ENCODE data around the gene ALDH9A1.

ALDH9A1 gene

DNA sequence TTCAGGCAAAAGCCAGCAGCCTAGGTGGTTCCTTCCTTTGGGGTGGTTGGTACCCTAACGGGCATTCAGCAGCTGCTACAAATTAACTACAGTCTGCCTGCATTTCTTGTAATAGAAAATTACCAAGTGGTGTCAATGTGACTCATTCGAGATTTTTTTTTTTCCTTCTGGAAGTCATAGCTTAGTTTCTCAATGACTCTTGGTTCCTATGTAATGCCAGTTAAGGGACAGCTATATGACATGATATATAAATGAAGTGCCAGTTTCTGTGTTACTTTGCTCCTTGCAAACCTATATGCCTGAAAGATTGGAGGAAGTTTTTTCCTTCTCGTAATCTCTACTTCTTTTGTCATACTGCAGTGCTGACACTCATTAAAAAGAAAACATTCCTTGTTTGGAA lies 64.7 kb downstream of the ALDH9A1 start:
- TF ChIP-seq, protein P1, sequence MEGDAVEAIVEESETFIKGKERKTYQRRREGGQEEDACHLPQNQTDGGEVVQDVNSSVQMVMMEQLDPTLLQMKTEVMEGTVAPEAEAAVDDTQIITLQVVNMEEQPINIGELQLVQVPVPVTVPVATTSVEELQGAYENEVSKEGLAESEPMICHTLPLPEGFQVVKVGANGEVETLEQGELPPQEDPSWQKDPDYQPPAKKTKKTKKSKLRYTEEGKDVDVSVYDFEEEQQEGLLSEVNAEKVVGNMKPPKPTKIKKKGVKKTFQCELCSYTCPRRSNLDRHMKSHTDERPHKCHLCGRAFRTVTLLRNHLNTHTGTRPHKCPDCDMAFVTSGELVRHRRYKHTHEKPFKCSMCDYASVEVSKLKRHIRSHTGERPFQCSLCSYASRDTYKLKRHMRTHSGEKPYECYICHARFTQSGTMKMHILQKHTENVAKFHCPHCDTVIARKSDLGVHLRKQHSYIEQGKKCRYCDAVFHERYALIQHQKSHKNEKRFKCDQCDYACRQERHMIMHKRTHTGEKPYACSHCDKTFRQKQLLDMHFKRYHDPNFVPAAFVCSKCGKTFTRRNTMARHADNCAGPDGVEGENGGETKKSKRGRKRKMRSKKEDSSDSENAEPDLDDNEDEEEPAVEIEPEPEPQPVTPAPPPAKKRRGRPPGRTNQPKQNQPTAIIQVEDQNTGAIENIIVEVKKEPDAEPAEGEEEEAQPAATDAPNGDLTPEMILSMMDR (IDR thresholded peaks at IDR 0.05; ENCODE audit: low read depth, low read length), result no peak
- no peak for DNase-seq (ENCODE audit: extremely low read depth, low read depth)

DNA sequence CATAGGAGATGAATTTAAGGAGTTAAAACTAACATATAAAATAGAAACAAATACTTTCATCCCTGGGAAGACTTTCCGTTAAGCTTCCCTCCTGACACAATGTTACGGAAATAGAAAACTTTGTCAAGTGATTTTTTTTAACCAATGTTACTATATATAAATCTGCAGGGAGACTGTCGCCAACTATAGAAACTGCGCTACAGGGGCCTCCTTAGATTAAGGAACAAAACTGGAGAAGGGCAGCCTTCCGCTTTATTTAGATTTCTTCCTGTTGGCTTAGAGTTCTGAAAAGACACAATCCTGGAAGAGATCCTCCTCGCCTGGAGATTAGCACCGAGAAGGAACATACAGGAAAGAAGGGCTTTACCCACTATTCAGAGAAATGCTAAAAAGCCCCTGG lies 65.9 kb downstream of the ALDH9A1 start:
- DNase-seq (ENCODE audit: extremely low read depth, low read depth), result no peak
- TF ChIP-seq, protein P1 (IDR thresholded peaks at IDR 0.05; ENCODE audit: low read depth, low read length), result no peak

DNA sequence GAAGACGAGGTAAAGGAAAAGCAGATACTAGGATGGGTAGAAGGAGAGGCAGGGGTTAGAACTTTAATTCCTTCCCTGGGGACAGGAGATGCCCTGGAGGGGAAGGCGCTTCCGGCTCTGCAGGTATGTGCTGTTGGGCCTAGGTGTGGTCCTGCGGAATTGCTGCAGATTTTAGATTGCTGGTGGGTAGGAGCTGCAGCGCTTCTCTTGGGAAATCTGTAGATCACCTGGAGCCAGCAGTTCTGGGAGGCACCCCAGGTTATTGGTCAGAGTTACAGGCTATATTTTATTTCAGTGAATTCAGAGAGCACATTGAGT lies 66.3 kb downstream of the ALDH9A1 start:
- DNase-seq (ENCODE audit: extremely low read depth, low read depth), result no peak
- TF ChIP-seq, protein P1 (IDR thresholded peaks at IDR 0.05; ENCODE audit: low read depth, low read length), result no peak

DNA sequence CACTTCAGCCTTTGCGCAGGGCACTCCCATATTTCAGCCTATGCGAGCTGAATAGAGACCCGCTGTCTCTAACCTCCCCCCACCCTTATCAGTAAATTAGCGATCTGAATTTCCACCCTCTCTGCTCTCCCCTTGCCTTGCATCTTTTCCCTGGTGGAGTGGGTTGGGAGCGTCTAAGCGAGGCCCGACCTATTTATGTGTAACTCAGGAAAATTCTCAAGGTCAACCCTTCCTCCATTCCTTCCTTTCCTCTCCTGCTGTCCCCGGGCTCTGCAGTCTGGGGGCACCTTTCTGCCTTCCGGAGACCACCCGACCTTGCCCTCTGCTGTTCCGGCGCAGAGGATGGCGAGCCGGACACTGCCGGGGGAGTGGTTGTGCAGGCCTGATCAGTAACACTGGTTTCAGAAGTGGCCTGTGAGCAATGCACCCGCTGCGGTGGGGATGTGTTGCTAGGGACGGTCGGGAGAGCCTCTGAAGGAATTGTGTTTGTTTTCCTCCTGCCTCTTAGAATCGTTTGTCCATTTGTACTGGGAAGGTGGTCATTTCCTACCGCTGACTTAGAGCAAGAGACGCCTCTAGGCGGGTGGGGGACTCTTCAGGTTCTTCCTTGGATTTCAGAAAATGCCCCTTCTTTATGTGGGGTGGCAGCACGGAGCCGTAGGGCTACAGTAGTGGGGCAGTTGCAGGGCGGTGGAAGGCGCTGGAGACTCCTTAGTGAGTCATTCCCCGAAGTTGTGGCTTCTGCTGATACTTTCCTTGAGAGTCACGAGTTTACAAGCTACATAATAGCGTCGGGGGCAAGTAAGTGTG lies 66.8 kb downstream of the ALDH9A1 start:
- DNase-seq (ENCODE audit: extremely low read depth, low read depth), result peak; percentile 34
- TF ChIP-seq, protein P1 (IDR thresholded peaks at IDR 0.05; ENCODE audit: low read depth, low read length), result peak; percentile 19; the same call in 1 of the 2 replicates

DNA sequence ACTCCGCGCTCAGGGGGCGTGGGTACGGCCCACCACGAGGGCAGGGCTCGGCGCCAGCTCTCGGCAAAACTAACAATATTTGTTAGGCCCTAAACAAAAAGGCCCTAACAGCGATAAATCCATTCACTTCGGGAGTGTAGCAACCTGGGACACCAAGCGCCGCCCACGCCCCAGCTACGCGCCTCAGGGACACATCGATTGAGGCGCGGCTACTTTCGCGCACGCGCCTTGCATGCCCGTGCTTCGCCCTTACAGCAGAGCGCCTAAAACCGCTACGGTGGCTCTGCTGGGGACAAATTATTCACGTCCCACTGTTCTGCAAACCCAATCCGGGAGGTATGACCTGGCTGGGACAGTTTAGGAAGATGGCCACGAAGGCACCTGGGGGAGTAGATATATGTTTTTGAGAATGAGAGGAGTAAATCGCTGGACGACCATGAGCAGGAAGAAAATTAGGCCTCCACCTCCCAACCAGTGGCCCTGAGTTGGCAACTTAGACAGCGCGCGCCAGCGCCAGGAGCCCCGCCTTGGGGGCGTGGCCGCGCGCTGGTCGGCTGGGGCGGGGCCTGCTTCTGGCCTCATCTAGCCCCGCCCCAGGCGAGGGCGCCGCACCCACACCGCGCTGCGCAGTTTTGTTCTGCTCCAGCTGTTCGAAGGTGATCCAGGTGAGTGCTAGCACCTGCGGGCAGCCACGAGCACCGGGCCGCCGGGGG lies 67.6 kb downstream of the ALDH9A1 start, which contains the start of gene MGST3:
Gene MGST3, plus strand, starts transcription at position 606 of the 713 bp plus-strand sequence. CDS start 18,614 bp downstream, outside the sequence.
- TF ChIP-seq, protein P1 (IDR thresholded peaks at IDR 0.05; ENCODE audit: low read depth, low read length), result no peak
- DNase-seq (ENCODE audit: extremely low read depth, low read depth), result peak; percentile 79

DNA sequence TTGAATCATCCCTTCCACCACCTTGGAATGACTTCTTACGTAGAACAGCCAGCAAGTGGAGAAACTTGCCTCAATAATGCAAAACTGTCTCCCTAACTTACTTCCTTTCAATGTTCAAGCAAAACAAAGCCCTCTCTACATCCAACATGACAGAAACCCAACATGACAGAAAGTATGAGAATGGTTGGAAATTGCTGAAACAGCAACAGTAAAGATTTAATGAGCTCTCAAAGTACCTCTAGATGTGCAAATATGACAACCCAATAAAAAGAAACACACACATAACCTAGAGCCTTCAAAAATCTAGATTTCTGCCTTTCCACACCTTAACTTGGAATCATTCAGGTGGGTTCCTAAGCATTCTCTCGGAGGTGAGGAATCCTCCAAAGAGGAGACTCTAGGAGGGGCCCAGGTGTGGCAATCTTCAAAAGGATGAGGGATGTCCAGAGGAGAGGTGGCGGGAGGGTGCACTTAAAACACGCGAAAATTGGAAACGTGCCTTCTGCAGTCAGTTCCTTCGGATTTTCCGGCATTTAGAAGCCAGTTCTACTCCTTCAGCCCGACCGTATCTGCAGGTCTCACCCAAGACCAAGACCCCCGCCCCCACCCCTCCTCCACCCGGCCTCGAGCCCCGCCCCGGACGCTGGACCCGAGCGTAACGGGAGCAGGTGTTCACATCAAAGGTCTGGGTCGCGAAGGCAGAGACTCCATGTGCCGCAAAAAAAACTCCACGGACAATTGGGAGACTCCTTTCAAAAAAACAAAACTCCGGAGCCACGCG lies 68.3 kb downstream of the ALDH9A1 start:
- DNase-seq (ENCODE audit: extremely low read depth, low read depth), result no peak

More for the DNA sequence above, 68.3 kb downstream of the ALDH9A1 start:
- TF ChIP-seq, protein P1 (IDR thresholded peaks at IDR 0.05; ENCODE audit: low read depth, low read length), result no peak

Data from AG09319 (cell line).